HG02981 (cell line): ENCODE data around the gene CRYBG3.

Experiments used
- ATAC-seq: cut with Tn5 transposase; IDR thresholded peaks from one replicate; pipeline ENCODE4 v1.9.1; 2021; ENCODE audit warnings: mild to moderate bottlenecking, moderate library complexity; ENCODE audit not compliant: unreplicated experiment

CRYBG3 gene

GRCh38 chr3:97970956-97971620, 149.3 kb downstream of the CRYBG3 start:
- ATAC-seq = no peak

- peak; percentile 92 for ATAC-seq
These were observed 150.1 kb downstream of the CRYBG3 start, which contains the start of gene RIOX2 for GRCh38 chr3:97971679-97972567. Gene RIOX2 (minus strand): TSS chr3:97972431. CDS start chr3:97967593, 4,838 bp downstream.

- ATAC-seq = no peak
These were observed 151.2 kb downstream of the CRYBG3 start for GRCh38 chr3:97972976-97973375.

- no peak for ATAC-seq
These were observed 153.2 kb downstream of the CRYBG3 start for GRCh38 chr3:97974996-97975395.

- no peak for ATAC-seq
These were observed 153.7 kb downstream of the CRYBG3 start for GRCh38 chr3:97975466-97975865.

- ATAC-seq = no peak
These were observed 157.8 kb downstream of the CRYBG3 start for GRCh38 chr3:97979610-97980009.

- no peak for ATAC-seq
These were observed 160.1 kb downstream of the CRYBG3 start for GRCh38 chr3:97981886-97982285.

- ATAC-seq = no peak
These were observed 162.2 kb downstream of the CRYBG3 start for GRCh38 chr3:97983933-97984491.

- ATAC-seq = no peak
These were observed 165.5 kb downstream of the CRYBG3 start for GRCh38 chr3:97987306-97987705.

- no peak for ATAC-seq
These were observed 167.2 kb downstream of the CRYBG3 start for GRCh38 chr3:97988784-97989568.

- no peak for ATAC-seq
These were observed 168.9 kb downstream of the CRYBG3 start for GRCh38 chr3:97990624-97991292.

GRCh38 chr3:97991293-97991682, 169.5 kb downstream of the CRYBG3 start:
- no peak for ATAC-seq

- no peak for ATAC-seq
These were observed 170.8 kb downstream of the CRYBG3 start for GRCh38 chr3:97992547-97993173.

- ATAC-seq = no peak
These were observed 171.7 kb downstream of the CRYBG3 start for GRCh38 chr3:97993526-97993925.

GRCh38 chr3:97994328-97994945, 172.6 kb downstream of the CRYBG3 start:
- ATAC-seq = no peak
